HG02938 (cell line): Measurements from ENCODE around the gene FANCI.

ENCODE experiments used
- ATAC-seq: cut with Tn5 transposase; IDR thresholded peaks from one replicate; pipeline ENCODE4 v1.9.1; 2021; ENCODE audit warnings: mild to moderate bottlenecking, moderate library complexity; ENCODE audit not compliant: unreplicated experiment

The FANCI gene

GRCh38 chr15:89303986-89304385 lies 60.2 kb downstream of the FANCI start:
- ATAC-seq = no peak

GRCh38 chr15:89305395-89305794 lies 61.6 kb downstream of the FANCI start:
- ATAC-seq = no peak

- ATAC-seq = no peak
These were observed 63.3 kb downstream of the FANCI start for GRCh38 chr15:89307046-89307587.

GRCh38 chr15:89307791-89308190 lies 64.0 kb downstream of the FANCI start:
- ATAC-seq = no peak

DNA sequence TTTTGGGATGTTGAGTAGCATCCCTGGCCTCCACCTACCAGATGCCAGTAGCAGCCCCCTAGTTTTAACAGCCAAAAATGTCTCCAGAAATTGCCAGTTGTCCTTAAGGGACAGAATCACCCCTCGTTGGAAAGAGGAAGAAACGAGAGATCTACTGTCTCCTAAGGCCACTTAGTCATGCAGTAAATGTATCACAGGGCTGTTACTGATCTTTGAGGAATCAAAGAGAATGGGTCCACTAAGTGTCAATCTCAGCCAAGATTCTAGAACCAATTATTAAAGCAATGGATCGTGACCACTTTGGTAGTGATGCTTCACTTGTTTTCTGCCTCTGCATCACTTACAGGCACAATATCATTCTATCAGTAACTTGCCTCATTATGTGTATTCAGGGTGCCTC lies 64.5 kb downstream of the FANCI start:
- ATAC-seq = no peak

DNA sequence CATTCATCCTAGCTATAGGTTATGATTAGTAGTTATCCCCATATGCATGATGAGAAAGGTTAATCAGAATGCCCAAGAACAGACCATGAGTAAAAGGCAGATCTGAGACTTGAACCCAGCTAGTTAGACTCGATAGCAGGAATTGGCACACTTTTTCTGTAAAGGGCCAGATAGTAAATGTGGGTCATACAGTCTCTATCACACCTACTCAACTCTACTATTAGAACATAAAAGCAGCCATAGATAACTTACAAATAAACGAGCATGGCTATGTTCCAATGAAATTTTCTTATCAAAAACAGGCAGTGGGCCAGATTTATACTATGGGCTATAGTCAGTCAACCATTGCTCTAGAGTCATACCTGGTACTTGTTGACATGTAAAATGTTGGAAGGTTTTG lies 66.2 kb downstream of the FANCI start:
- no peak for ATAC-seq

- ATAC-seq = no peak
These were observed 71.7 kb downstream of the FANCI start for GRCh38 chr15:89315375-89315929.

GRCh38 chr15:89316504-89316903 lies 72.7 kb downstream of the FANCI start:
- no peak for ATAC-seq

DNA sequence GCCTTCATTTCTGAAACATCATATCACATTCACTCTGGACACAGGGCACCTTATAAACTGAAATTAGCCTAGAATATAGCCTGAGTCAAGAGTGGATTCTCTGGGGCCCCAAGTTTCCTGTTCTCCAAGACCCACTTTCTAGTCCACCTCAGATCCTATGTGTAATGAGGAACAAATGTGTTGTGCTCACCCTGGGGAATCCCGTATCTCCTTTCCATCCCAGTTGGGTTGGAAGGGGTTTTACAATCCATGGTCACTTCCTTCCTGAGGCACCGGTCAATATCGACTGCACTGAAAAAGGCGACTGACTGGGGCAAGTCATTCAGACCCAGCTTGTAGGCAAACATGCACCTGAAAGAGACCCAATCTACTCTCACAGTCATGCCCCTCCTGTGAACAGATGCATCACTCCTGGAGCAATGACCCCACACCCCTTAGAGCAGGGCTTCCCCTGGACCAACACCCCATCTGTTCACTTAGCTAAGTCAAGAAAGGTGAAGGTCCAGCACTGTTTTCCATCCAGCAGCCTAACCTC lies 73.5 kb downstream of the FANCI start:
- no peak for ATAC-seq

- ATAC-seq = no peak
These were observed 75.9 kb downstream of the FANCI start for GRCh38 chr15:89319678-89320077.

GRCh38 chr15:89320200-89320599 lies 76.4 kb downstream of the FANCI start:
- no peak for ATAC-seq

GRCh38 chr15:89321521-89322410 lies 78.0 kb downstream of the FANCI start:
- ATAC-seq = no peak

DNA sequence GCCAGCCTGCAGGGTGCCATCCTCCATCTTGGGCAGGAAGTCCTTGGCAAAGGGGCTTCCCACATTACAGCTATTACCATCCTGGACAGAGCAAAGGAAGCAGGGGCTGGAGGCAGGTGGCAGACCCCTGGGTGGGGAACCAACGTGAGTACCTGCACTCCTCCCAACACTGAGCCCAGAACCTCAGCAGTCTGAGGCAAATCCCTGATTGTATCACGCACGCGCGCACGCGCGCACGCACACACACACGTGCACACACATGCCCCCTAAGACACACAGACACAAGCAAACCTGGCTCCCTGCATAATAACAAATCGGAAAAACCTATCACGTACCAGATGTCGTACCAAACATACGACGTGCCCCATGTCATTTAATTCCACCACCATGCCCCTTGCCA lies 79.0 kb downstream of the FANCI start:
- no peak for ATAC-seq

GRCh38 chr15:89323825-89324224 lies 80.0 kb downstream of the FANCI start:
- no peak for ATAC-seq

- no peak for ATAC-seq
These were observed 81.4 kb downstream of the FANCI start for GRCh38 chr15:89325039-89325803.

DNA sequence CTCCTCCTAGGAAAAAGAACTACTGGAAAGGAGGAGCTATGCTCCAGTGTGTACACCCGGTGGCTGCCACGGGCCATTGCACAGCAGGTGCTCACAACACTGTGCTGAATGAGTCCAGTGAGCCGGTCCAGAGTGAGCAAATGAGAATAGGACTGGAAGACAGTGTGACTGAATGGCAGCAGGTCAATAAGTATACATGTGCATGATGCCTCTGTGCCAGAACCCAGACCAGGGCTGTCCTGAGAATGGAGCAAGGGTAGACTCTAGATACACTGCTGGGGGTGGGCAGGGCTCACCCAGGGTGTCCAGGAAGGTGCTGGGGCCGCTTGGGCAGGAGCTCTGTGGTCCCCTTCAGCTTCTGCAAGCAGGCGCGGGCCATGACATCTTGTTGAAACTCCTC lies 82.5 kb downstream of the FANCI start:
- ATAC-seq = no peak

- no peak for ATAC-seq
These were observed 83.3 kb downstream of the FANCI start for GRCh38 chr15:89327113-89327512.

DNA sequence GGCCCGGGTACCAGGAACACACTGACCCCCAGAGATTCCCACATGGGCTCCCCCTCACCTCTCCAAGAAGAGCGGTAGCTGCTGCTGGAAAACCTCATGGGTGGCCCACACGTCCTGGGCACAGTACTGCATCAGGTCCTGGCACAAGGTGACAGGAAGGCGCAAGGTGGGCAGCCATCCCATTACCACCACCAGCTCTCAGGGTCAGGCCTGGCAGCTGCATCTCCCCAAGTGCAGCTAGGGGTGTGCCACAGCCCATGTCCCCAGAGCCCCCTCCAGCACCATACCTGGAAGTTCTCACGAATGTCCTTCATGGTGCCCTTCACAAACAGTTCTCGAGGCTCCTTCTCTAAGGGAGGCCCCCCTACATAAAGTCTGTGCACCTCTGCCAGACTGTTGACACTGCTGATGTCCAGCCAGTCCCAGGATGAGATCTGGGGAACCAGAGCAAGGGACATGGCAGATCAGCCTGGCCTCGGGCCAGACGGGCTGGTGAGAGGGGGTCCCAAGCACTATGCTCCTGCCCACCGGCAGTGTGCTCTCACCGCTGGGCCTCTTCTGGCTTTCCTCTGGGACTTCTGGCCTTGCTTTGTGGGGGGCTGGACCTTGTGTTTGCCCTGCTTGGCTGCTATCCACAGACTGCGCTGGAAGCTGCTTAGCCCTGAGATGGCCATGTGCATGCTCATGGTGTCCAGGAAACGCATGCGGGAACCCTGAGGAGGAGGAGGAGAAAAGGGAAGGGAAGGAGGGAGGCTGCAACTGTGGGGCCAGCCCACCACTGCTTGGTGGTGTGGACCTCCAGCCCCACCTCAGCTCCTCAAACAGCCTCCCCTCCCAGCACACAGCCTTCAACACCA lies 84.8 kb downstream of the FANCI start:
- no peak for ATAC-seq

DNA sequence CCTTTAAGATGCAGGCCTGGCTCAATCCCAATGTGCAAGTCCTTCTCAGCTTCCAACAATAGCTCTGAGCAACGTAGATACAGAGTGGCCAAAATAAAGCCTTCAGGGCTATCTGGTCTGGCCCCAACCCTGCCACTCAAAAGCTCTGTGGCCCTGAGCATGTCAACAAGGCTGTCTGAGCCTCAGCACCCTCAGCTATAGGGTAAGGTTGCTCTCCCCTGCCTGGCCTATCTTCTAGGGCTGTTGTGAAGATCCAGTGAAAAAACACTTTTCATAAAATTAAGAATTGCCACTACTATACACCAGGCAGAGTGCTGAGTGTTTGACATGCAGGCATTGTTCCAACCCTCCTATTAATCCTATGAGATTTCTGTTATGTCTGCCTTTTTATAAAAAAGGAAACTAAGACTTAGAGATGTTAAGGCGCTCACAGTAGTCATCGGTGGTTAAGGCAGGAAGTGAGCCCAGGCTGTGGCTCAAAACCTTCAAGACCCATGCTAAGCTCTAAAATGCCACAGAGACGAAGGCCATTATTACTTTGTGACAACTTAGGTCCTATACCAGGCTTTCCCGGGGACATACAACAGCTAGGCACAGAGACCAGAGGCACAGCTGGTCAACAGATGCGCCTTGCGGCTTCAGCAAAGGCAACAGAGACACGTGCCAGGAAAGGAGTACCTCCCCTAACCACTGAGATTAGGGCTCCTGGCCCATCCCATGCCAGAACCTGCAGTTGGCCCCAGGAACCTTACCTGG lies 85.7 kb downstream of the FANCI start:
- no peak for ATAC-seq

- ATAC-seq = no peak
These were observed 86.3 kb downstream of the FANCI start for GRCh38 chr15:89330119-89330518.
